Measurements from ENCODE around the gene PSMB10. TPM values are rescaled to one million over a fixed set of nuclear protein-coding genes. Genes with fewer than 3 reads are reported as not detected.

PSMB10 gene
- total RNA-seq, 2 donors from 2014 or later = 16.2 to 26.7 TPM

GRCh38 chr16:67942510-67943255 is 6.0 kb upstream of the PSMB10 start:
- Histone ChIP-seq H3K27me3 (no peaks in the 10 kb centered on the region), H3K9me3 (no peaks in the 10 kb centered on the region), H3K4me1 (peaks cover 11% of the 10 kb centered on the region), H3K36me3 (replicated peaks in 1 of 2; ENCODE audit: insufficient read depth in 1 of 2, low read depth in 2 of 2) (peaks cover 0 to 8% of the 10 kb centered on the region in 2 donors), H3K27ac (no peak overlapping the region), H3K4me3 (no peak overlapping the region)
- DNase-seq = no peak
- ATAC-seq = no peak
- TF ChIP-seq POLR2A (IDR thresholded peaks at IDR 0.05) (no peak), CTCF (IDR thresholded peaks at IDR 0.05) (no peak)
- WGBS, 2 donors = 67 to 80% methylated on average over 6 to 27 of the region's 27 CpGs
- intact Hi-C loops (cut with DNase I) = no loop called here

- intact Hi-C loops (cut with DNase I) = no loop called here
- no peaks in the 10 kb centered on the region for H3K9me3 ChIP-seq
- H3K36me3 ChIP-seq (replicated peaks in 1 of 2; ENCODE audit: insufficient read depth in 1 of 2, low read depth in 2 of 2) = peaks cover 0 to 4% of the 10 kb centered on the region in 2 donors
- ATAC-seq (peak; percentile 51), DNase-seq (peak in 1 of 4 donors; percentile 52)
- 87% methylated on average over 6 of the region's 6 CpGs; no CpG with 5 or more reads in 1 of the 2 donors for WGBS, 2 donors
- no peak overlapping the region for H3K27ac ChIP-seq
- H3K4me3 ChIP-seq = no peak overlapping the region
- TF ChIP-seq POLR2A (IDR thresholded peaks at IDR 0.05) (no peak), CTCF (IDR thresholded peaks at IDR 0.05) (peak; percentile 53 to 63 (median 60))
- H3K27me3 ChIP-seq = no peaks in the 10 kb centered on the region
- H3K4me1 ChIP-seq = peaks cover 16% of the 10 kb centered on the region
Observed at GRCh38 chr16:67942200-67942509, 5.5 kb upstream of the PSMB10 start.

- intact Hi-C loops (cut with DNase I) = no loop called here
- no peak for DNase-seq
- TF ChIP-seq POLR2A (IDR thresholded peaks at IDR 0.05) = no peak
- TF ChIP-seq CTCF (IDR thresholded peaks at IDR 0.05) = no peak
- no peaks in the 10 kb centered on the region for H3K27me3 ChIP-seq
- H3K4me1 ChIP-seq = peaks cover 21% of the 10 kb centered on the region
- H3K27ac ChIP-seq = no peak overlapping the region
- H3K4me3 ChIP-seq = no peak overlapping the region
- H3K9me3 ChIP-seq = no peaks in the 10 kb centered on the region
- ATAC-seq = no peak
- H3K36me3 ChIP-seq (replicated peaks in 1 of 2; ENCODE audit: insufficient read depth in 1 of 2, low read depth in 2 of 2) = peaks cover 0 to 4% of the 10 kb centered on the region in 2 donors
- WGBS, 2 donors = 76 to 89% methylated on average over 9 of the region's 9 CpGs
Observed at GRCh38 chr16:67941469-67942199, 5.0 kb upstream of the PSMB10 start.

- 94% methylated on average over 5 of the region's 5 CpGs for WGBS, 2 donors
- intact Hi-C loops (cut with DNase I) = no loop called here
- Histone ChIP-seq H3K4me1 (peaks cover 21% of the 10 kb centered on the region), H3K4me3 (no peak overlapping the region), H3K9me3 (no peaks in the 10 kb centered on the region), H3K36me3 (replicated peaks in 1 of 2; ENCODE audit: insufficient read depth in 1 of 2, low read depth in 2 of 2) (no peaks in the 10 kb centered on the region), H3K27ac (peak overlapping the region in 1 of 4 donors; percentile 2), H3K27me3 (no peaks in the 10 kb centered on the region)
- TF ChIP-seq CTCF (IDR thresholded peaks at IDR 0.05) (no peak), POLR2A (IDR thresholded peaks at IDR 0.05) (no peak)
- ATAC-seq (no peak), DNase-seq (no peak)
Observed at GRCh38 chr16:67940446-67941089, 3.9 kb upstream of the PSMB10 start.

Data from body of pancreas (tissue), 4 donors.